ENCODE measurements around the gene DENND1A. TPM values are rescaled to one million over a fixed set of nuclear protein-coding genes. Genes with fewer than 3 reads are reported as not detected.
A peak's percentile ranks its signal among the peaks of the same experiment; 100 is the strongest.

The DENND1A gene
- total RNA-seq, 1 donor from 2014 or later: 23.0 TPM

DNA sequence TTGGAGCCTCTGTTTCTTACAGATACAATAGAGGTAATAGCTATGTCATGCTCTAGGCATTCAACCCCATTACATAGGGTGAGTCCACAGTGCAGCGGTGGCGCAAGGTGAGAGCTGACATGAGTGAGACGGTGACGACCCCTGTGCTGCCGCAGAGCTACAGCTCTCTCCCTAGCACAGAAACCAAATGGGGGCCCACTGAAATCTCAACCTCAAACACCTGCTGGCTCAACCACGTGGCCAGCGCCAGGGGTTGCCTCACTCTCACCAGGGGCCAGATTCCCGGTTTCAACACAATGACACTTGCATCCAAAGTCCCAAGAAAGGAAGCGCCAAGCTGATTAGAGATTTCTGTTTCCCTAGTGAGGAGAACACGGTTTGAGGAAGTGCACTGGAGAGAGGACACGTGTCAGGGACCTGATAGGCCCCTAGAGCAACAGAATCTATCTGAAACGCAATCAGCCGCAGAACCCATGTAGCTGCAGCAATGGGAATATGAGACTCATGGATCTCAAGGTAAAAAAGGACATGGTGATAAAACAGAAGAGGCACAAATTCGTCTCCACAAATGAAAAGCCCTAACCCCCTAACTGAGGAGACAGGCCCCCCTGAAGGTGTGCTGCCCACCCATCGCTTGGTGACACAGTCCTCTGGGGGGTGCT, 459.7 kb downstream of the DENND1A start:
- TF ChIP-seq, protein P1, sequence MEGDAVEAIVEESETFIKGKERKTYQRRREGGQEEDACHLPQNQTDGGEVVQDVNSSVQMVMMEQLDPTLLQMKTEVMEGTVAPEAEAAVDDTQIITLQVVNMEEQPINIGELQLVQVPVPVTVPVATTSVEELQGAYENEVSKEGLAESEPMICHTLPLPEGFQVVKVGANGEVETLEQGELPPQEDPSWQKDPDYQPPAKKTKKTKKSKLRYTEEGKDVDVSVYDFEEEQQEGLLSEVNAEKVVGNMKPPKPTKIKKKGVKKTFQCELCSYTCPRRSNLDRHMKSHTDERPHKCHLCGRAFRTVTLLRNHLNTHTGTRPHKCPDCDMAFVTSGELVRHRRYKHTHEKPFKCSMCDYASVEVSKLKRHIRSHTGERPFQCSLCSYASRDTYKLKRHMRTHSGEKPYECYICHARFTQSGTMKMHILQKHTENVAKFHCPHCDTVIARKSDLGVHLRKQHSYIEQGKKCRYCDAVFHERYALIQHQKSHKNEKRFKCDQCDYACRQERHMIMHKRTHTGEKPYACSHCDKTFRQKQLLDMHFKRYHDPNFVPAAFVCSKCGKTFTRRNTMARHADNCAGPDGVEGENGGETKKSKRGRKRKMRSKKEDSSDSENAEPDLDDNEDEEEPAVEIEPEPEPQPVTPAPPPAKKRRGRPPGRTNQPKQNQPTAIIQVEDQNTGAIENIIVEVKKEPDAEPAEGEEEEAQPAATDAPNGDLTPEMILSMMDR (IDR thresholded peaks at IDR 0.05): no peak
- Histone ChIP-seq H3K27ac (no peak overlapping the region), H3K4me1 (no peaks in the 10 kb centered on the region), H3K36me3 (no peaks in the 10 kb centered on the region), H3K27me3 (ENCODE audit: low read depth) (no peaks in the 10 kb centered on the region), H3K9me3 (no peaks in the 10 kb centered on the region), H3K4me3 (no peak overlapping the region)
- DNase-seq (no peak), ATAC-seq (peak in 1 of 2 donors; percentile 12)
- intact Hi-C loops (cut with DNase I): no loop called here

- H3K9me3 ChIP-seq: no peaks in the 10 kb centered on the region
- intact Hi-C loops (cut with DNase I): no loop called here
These were observed 460.6 kb downstream of the DENND1A start for GRCh38 chr9:123469282-123469681.

GRCh38 chr9:123468541-123468940, 461.4 kb downstream of the DENND1A start:
- H3K36me3 ChIP-seq: no peaks in the 10 kb centered on the region
- no peaks in the 10 kb centered on the region for H3K9me3 ChIP-seq
- no peak overlapping the region for H3K4me3 ChIP-seq
- no peak overlapping the region for H3K27ac ChIP-seq
- ATAC-seq (no peak), DNase-seq (no peak)
- intact Hi-C loops (cut with DNase I): no loop called here
- no peaks in the 10 kb centered on the region for H3K4me1 ChIP-seq
- no peaks in the 10 kb centered on the region for H3K27me3 ChIP-seq (ENCODE audit: low read depth)
- TF ChIP-seq, protein P1 (IDR thresholded peaks at IDR 0.05): no peak

More at GRCh38 chr9:123469282-123469681, 460.6 kb downstream of the DENND1A start:
- TF ChIP-seq, protein P1 (IDR thresholded peaks at IDR 0.05): no peak
- ATAC-seq (no peak), DNase-seq (no peak)
- Histone ChIP-seq H3K27ac (no peak overlapping the region), H3K27me3 (ENCODE audit: low read depth) (no peaks in the 10 kb centered on the region), H3K4me1 (no peaks in the 10 kb centered on the region), H3K36me3 (no peaks in the 10 kb centered on the region), H3K4me3 (no peak overlapping the region)

GRCh38 chr9:123465304-123465703, 464.6 kb downstream of the DENND1A start:
- H3K36me3 ChIP-seq: no peaks in the 10 kb centered on the region
- TF ChIP-seq, protein P1 (IDR thresholded peaks at IDR 0.05): no peak
- no peaks in the 10 kb centered on the region for H3K27me3 ChIP-seq (ENCODE audit: low read depth)
- intact Hi-C loops (cut with DNase I): no loop called here
- DNase-seq (no peak), ATAC-seq (no peak)
- H3K4me1 ChIP-seq: no peaks in the 10 kb centered on the region
- H3K9me3 ChIP-seq: no peaks in the 10 kb centered on the region
- H3K27ac ChIP-seq: no peak overlapping the region
- no peak overlapping the region for H3K4me3 ChIP-seq

DNA sequence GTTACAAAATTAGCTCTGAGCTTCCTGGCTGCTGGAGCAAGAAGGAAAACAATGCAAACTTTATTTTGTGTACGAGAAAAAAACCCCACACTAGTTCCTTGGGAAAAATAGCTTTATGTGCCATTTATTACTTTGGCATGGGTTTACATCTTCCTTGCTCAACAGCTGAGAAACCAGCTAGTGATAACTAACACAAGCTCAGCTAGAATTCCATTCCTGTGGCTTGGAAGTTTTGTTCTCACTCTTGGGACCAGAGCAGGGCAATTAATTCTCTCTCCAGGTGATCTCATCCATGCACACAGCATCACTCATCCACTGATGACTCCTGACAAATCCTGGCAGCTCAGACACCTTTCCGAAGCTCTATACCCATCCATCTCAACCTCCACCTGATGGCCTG, 469.8 kb downstream of the DENND1A start:
- H3K4me1 ChIP-seq: no peaks in the 10 kb centered on the region
- no peak overlapping the region for H3K4me3 ChIP-seq
- no peak for ATAC-seq
- TF ChIP-seq, protein P1 (IDR thresholded peaks at IDR 0.05): no peak
- intact Hi-C loops (cut with DNase I): no loop called here
- no peaks in the 10 kb centered on the region for H3K9me3 ChIP-seq
- no peaks in the 10 kb centered on the region for H3K27me3 ChIP-seq (ENCODE audit: low read depth)
- DNase-seq: no peak
- peaks cover 4% of the 10 kb centered on the region for H3K36me3 ChIP-seq
- H3K27ac ChIP-seq: no peak overlapping the region

Measured in lower lobe of right lung (tissue), 2 donors.